ENCODE measurements around the gene PTMS.
A peak's percentile ranks its signal among the peaks of the same experiment; 100 is the strongest.

Gene PTMS

GRCh38 chr12:6787309-6787708, 21.1 kb downstream of the PTMS start:
- no peak for DNase-seq (ENCODE audit: low read depth in 1 of 2, low spot score in 1 of 2)

GRCh38 chr12:6788972-6789924, 23.1 kb downstream of the PTMS start, which contains the start of gene CD4:
Gene CD4, plus strand, starts transcription at chr12:6789528. Its CDS starts 10,611 bp downstream, at chr12:6800139.
- DNase-seq (ENCODE audit: low read depth in 1 of 2, low spot score in 1 of 2) = peak in 1 of 2 donors; percentile 78

DNA sequence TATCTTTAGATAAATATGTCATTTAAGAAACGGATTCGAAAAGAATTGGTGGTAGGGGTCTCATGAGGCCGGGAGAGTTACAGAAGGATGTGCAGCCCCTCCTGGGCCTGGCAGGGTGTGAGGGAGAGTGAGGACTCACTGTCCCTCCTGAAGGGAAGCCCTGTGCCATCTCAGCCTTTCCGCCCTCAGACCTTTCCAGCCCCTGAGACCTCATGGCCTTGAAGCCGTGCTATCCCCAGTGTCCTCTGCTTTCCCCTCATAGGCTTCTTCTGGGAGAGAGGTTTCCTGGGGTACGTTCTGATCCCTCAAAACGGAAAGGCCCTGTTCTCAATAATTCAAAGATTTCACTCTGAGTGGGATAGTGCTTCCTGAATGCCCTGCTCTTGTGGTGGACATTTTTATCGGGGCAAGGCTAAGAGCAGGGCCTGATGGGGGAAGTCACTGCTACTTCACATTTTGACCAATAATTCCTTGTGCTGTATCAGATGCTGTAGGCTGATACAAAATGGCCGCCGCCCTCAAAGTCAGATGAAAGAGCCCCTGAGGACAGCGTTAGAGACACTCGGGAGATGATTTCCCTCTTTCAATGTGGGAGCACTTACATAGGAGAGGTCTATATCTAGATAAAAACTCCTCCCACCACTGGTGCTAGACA, 24.5 kb downstream of the PTMS start:
- DNase-seq (ENCODE audit: low read depth in 1 of 2, low spot score in 1 of 2) = no peak

GRCh38 chr12:6791931-6792520, 25.9 kb downstream of the PTMS start:
- no peak for DNase-seq (ENCODE audit: low read depth in 1 of 2, low spot score in 1 of 2)

DNA sequence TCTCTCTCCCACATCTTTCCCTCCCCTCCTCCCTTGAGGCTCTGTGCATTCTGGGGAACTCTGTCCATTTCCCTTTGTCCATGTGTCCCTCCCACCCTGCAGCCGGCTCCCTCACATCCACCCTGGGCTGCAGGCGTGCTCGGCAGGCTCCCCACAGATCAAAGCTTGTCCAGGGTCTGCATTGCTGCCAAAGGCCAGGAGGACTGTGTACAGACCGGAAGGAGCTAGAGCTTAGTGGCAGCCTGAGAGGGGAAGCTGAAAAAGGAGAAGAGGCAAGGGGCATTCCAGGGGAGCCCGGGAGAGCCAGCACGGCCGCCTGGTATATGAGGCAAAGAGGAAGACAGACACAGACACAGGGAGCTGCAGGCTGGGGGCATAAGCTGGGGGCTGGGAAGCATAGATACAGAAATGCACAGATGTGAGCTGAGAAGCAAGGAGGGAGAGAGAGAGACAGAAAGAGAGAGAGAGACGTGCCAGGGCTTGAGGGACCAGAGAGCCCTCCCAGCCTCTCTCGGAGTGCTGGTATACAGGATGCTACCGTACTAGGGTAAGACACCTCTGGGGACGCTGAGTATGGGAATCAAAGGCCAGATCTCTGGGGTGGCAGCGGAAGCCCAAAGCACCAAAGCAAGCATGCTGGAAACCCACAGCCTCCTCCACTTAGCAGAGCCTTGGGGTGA, 26.5 kb downstream of the PTMS start:
- DNase-seq (ENCODE audit: low read depth in 1 of 2, low spot score in 1 of 2) = no peak

GRCh38 chr12:6795088-6795487, 28.9 kb downstream of the PTMS start:
- DNase-seq (ENCODE audit: low read depth in 1 of 2, low spot score in 1 of 2) = no peak

DNA sequence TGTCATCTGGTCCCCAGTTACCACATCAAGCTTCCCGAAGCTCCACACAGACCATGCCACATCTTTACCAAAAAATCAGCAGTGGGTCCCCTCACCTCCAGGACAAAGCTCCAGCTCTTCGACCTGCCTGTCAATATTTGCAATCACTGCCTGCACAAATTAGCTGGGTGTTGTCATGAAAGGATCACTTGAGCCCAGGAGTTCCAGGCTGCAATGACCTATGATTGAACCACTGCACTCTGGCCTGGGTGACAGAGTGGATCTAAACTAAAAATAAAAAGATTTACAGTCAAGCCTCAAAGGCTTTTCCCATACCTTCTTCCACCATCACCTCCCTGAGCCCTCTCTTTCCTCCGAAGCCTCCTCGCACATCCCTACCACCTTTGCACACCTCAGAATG, 30.4 kb downstream of the PTMS start:
- no peak for DNase-seq (ENCODE audit: low read depth in 1 of 2, low spot score in 1 of 2)

DNA sequence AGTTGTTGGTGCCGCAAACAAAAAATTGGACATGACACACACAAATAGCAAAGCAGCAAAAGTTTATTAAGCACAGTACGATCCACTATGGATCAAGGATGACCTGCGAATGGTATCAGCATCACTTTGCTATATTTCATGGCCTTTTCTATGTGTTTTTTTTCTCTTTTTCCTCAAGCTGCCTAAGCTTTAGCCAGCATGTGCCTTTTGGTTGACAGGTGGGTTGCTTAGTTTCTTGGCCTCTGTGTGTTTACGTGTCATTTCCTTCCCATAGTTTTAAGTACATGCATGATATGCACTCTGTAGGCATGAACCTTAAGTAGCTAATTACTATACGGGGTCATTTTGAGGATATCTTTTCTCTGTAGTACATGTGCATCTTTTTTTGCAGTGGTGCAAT, 33.0 kb downstream of the PTMS start:
- DNase-seq (ENCODE audit: low read depth in 1 of 2, low spot score in 1 of 2) = no peak

DNA sequence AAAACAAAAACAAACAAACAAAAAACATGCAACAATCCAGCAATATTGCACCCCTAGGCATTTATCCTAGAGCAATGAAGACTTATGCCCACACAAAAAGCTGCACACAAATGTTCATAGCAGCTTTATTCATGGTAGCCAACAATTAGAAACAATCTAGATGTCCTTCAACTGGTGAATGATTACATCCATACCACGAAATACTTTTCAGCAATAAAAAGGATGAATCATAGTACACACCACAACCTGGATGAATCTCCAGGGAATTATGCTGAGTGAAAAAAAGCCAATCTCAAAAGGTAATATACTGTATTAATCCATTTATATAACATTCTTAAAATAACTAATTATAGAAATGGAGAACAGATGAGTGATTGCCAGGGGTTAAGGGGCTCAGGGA, 41.0 kb downstream of the PTMS start:
- no peak for DNase-seq (ENCODE audit: low read depth in 1 of 2, low spot score in 1 of 2)

DNA sequence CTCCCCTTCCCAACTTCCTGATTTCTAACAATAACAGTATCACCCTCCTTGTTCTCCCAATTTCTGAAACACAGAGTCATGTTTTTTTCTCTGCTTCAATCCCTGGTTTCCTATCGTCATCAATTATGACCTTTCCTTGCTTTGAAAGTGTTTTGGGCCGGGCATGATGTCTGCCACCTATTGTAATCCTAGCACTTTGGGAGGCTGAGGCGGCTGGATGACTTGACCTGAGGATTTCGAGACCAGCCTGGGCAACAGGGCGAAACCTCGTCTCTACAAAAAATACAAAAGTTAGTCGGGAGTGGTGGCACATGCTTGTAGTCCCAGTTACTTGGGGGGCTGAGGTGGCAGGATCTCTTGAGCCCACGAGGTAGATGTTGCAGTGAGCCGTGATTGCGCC, 42.9 kb downstream of the PTMS start:
- DNase-seq (ENCODE audit: low read depth in 1 of 2, low spot score in 1 of 2) = no peak

- DNase-seq (ENCODE audit: low read depth in 1 of 2, low spot score in 1 of 2) = no peak
Measured at GRCh38 chr12:6810758-6811157, 44.6 kb downstream of the PTMS start.

DNA sequence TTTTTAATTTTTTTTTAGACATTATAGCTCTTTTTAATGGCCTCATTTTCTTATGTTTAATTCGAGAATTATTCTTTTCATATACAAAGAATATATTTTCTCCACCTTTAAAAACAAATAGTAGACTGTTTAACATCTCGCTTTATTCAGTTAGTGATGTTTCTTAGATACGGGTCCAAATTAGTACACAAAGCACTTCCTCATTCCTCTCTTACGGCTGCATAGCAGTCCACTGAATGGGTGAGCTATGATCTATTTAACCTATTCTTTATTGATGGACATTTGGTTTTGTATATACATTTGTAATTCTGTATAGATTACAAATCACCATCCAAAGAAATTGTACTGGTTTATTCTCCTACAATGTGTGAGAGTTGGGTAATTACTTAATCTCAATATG, 47.2 kb downstream of the PTMS start:
- no peak for DNase-seq (ENCODE audit: low read depth in 1 of 2, low spot score in 1 of 2)

DNA sequence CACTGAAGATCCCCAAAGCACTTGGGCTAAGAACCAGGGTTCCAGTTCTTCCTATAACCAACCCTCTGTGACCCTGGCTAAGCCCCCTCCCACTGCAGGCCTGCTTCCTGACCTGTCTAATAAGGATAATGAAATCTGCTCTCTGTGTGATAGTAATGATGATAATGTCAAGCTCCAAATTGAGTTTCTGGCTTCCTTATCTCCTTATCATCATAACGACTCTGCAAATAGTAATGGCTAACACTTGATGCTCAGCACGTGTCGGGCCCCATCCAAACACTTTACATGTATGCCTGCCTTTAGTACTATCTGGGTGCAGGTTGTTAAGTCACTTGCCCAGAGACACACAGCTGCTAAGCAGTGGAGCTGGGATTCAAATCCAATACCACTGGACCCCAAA, 50.4 kb downstream of the PTMS start:
- DNase-seq (ENCODE audit: low read depth in 1 of 2, low spot score in 1 of 2) = no peak

DNA sequence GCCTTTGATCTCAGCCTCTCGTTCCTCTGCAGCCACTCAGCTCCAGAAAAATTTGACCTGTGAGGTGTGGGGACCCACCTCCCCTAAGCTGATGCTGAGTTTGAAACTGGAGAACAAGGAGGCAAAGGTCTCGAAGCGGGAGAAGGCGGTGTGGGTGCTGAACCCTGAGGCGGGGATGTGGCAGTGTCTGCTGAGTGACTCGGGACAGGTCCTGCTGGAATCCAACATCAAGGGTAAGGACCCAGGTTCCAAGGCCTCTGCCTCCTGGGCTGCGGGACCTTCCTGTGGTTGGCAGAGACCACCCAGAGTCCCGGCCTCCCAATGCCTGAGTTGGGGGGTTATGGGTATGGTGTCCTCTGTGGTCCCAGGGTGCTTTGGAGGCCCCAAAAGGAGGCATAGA, 50.9 kb downstream of the PTMS start:
- DNase-seq (ENCODE audit: low read depth in 1 of 2, low spot score in 1 of 2) = no peak

- DNase-seq (ENCODE audit: low read depth in 1 of 2, low spot score in 1 of 2) = no peak
Measured at GRCh38 chr12:6817662-6818157, 51.5 kb downstream of the PTMS start.

DNA sequence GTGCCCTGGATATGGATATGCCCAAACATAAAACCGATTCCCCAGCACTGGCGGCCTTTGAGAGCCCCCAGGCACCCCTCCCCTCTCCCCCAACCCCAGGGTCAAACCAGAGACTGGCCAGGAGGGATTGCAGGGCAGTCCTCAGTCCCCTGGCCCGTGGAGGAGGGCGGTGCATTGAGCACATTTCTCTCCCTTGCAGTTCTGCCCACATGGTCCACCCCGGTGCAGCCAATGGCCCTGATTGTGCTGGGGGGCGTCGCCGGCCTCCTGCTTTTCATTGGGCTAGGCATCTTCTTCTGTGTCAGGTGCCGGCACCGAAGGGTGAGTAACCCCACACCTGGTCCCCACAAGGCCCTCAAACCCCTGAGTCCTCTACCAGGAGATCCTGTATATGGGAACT, 52.1 kb downstream of the PTMS start:
- no peak for DNase-seq (ENCODE audit: low read depth in 1 of 2, low spot score in 1 of 2)

- no peak for DNase-seq (ENCODE audit: low read depth in 1 of 2, low spot score in 1 of 2)
Measured at GRCh38 chr12:6818645-6819044, 52.5 kb downstream of the PTMS start.

DNA sequence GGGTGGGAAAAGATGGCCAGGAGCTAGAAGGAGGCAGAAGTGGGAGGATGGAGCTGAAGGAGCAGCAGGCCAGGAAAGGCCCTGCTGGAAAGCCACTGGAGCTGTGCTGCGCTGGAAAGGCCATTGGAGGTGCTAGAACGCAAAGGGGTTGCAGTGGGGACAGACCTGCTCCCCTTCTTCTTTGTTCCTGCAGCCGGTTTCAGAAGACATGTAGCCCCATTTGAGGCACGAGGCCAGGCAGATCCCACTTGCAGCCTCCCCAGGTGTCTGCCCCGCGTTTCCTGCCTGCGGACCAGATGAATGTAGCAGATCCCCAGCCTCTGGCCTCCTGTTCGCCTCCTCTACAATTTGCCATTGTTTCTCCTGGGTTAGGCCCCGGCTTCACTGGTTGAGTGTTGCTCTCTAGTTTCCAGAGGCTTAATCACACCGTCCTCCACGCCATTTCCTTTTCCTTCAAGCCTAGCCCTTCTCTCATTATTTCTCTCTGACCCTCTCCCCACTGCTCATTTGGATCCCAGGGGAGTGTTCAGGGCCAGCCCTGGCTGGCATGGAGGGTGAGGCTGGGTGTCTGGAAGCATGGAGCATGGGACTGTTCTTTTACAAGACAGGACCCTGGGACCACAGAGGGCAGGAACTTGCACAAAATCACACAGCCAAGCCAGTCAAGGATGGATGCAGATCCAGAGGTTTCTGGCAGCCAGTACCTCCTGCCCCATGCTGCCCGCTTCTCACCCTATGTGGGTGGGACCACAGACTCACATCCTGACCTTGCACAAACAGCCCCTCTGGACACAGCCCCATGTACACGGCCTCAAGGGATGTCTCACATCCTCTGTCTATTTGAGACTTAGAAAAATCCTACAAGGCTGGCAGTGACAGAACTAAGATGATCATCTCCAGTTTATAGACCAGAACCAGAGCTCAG, 53.2 kb downstream of the PTMS start:
- DNase-seq (ENCODE audit: low read depth in 1 of 2, low spot score in 1 of 2) = no peak

DNA sequence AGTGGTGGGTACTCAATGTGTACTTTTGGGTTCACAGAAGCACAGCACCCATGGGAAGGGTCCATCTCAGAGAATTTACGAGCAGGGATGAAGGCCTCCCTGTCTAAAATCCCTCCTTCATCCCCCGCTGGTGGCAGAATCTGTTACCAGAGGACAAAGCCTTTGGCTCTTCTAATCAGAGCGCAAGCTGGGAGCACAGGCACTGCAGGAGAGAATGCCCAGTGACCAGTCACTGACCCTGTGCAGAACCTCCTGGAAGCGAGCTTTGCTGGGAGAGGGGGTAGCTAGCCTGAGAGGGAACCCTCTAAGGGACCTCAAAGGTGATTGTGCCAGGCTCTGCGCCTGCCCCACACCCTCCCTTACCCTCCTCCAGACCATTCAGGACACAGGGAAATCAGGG, 54.0 kb downstream of the PTMS start:
- no peak for DNase-seq (ENCODE audit: low read depth in 1 of 2, low spot score in 1 of 2)
